Measurements from ENCODE around the gene HARBI1.

GRCh38 chr11:46609386-46609785 is 7.6 kb downstream of the HARBI1 start:
- TF ChIP-seq CTCF (IDR thresholded peaks at IDR 0.05; ENCODE audit: borderline replicate concordance, extremely low read depth, low read length, poor library complexity, severe bottlenecking) (no peak), EZH2 (IDR thresholded peaks at IDR 0.05; ENCODE audit: borderline replicate concordance, low read depth, low read length, severe bottlenecking) (no peak)
